SH-SY5Y (cell line): ENCODE data around the gene TAF6.

Experiments used
- GATA2 ChIP-seq: IDR thresholded peaks from 2 replicates; pipeline ENCODE4 v1.6.1; 2011; ENCODE audit warnings: mild to moderate bottlenecking, low read depth, low read length
- GATA3 ChIP-seq: IDR thresholded peaks from 2 replicates; pipeline ENCODE4 v1.6.1; 2011; ENCODE audit warnings: low read depth, mild to moderate bottlenecking, low read length, moderate library complexity

DNA sequence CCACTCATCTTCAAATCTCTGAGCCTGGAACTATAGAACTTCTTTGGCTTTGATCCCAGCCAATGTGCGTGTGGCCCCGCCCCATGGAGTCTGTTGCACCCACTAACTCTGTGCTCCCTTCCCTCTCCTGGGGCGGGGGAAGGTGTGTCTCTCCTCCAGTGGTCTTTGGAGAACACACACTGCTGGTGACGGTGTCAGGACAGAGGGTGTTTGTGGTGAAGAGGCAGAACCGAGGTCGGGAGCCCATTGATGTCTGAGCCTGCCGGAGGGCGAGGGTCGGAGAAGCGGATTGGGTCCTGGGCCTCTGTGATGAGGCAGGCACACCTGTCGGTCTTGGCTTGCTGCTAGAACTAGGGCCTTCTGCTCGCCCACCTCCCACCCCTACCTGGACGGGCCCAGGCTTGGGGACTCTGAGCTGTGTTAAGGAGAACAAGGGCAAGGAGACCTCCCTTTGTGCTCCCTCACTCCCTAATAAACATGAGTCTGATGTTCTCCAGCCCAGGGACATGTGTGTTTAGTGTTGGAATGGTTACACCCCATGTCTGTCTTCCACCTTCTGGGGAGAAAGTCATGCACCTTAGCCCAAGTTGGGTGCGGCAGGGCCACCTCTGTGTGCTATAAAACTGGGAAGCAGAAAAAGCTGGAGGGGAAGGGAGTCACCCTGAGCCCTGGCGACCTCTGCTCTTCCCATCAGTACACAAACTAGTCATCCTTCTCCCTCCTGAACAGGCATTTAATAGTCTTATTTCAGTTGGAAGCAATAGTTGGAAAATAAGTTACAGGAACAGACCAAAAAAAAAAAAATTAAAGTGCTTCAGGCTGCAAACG is 34.8 kb upstream of the TAF6 start:
- TF ChIP-seq GATA3 = no peak
- TF ChIP-seq GATA2 = no peak
